Measurements from ENCODE around the gene MLLT3. TPM values are rescaled to one million over a fixed set of nuclear protein-coding genes. Genes with fewer than 3 reads are reported as not detected.
A peak's percentile ranks its signal among the peaks of the same experiment; 100 is the strongest.

The MLLT3 gene
- total RNA-seq, 1 donor from 2014 or later = 17.5 TPM

DNA sequence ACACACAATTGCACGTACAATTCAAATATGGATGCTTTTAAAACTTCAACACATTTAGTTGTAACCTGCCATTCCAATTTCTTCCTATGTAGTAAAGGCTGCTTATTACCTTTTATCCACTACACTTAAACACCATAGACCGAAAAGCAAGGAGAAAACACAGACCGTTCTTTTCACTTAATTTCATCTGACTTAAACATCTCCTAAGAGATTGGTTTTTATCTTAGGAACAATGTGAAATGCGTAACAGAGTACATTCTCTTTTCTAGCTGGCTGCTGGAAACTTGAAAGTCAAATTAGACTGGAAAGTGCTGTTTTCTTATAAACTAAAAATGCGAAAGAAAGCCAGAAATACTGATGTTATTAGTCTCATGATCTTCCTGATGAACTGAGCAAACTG lies 241.8 kb downstream of the MLLT3 start:
- peaks cover 15% of the 10 kb centered on the region for H3K4me1 ChIP-seq
- no peak for DNase-seq
- H3K9me3 ChIP-seq (replicated peaks) = no peaks in the 10 kb centered on the region
- intact Hi-C loops (cut with micrococcal nuclease) = no loop called here
- no peak overlapping the region for H3K4me3 ChIP-seq
- TF ChIP-seq, protein P1, sequence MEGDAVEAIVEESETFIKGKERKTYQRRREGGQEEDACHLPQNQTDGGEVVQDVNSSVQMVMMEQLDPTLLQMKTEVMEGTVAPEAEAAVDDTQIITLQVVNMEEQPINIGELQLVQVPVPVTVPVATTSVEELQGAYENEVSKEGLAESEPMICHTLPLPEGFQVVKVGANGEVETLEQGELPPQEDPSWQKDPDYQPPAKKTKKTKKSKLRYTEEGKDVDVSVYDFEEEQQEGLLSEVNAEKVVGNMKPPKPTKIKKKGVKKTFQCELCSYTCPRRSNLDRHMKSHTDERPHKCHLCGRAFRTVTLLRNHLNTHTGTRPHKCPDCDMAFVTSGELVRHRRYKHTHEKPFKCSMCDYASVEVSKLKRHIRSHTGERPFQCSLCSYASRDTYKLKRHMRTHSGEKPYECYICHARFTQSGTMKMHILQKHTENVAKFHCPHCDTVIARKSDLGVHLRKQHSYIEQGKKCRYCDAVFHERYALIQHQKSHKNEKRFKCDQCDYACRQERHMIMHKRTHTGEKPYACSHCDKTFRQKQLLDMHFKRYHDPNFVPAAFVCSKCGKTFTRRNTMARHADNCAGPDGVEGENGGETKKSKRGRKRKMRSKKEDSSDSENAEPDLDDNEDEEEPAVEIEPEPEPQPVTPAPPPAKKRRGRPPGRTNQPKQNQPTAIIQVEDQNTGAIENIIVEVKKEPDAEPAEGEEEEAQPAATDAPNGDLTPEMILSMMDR (IDR thresholded peaks at IDR 0.05; ENCODE audit: borderline replicate concordance) = no peak
- peak overlapping the region; percentile 38 for H3K27ac ChIP-seq (replicated peaks)
- H3K27me3 ChIP-seq (ENCODE audit: low read depth) = no peaks in the 10 kb centered on the region
- H3K36me3 ChIP-seq = no peaks in the 10 kb centered on the region

DNA sequence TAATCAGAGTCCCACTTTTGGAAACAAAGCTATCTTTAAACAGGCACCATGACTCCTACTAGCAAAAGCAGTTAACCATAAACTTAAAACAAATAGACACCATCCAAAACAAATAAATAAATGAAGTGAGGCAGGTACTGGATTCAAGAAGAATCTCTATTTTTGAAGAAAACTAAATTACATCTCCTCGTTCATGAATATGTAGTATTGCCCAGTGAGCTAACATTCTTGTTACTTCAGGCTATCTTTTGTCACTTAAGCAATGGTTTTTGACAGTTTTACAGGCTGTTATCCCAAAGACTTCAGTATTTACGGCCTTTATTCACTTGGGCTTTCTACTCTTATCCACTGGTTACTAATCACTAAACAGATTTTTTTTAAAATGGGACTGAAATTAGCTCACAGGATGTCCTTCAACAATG lies 242.5 kb downstream of the MLLT3 start:
- TF ChIP-seq, protein P1 (IDR thresholded peaks at IDR 0.05; ENCODE audit: borderline replicate concordance) = no peak
- peaks cover 15% of the 10 kb centered on the region for H3K4me1 ChIP-seq
- H3K9me3 ChIP-seq (replicated peaks) = no peaks in the 10 kb centered on the region
- no peak for DNase-seq
- H3K36me3 ChIP-seq = no peaks in the 10 kb centered on the region
- intact Hi-C loops (cut with micrococcal nuclease) = no loop called here
- H3K27ac ChIP-seq (replicated peaks) = peak overlapping the region; percentile 38
- H3K4me3 ChIP-seq = no peak overlapping the region
- no peaks in the 10 kb centered on the region for H3K27me3 ChIP-seq (ENCODE audit: low read depth)

- no peaks in the 10 kb centered on the region for H3K9me3 ChIP-seq (replicated peaks)
- no peak overlapping the region for H3K4me3 ChIP-seq
- H3K27me3 ChIP-seq (ENCODE audit: low read depth) = no peaks in the 10 kb centered on the region
- H3K36me3 ChIP-seq = no peaks in the 10 kb centered on the region
- intact Hi-C loops (cut with micrococcal nuclease) = no loop called here
- H3K4me1 ChIP-seq = peaks cover 15% of the 10 kb centered on the region
- DNase-seq = no peak
- H3K27ac ChIP-seq (replicated peaks) = no peak overlapping the region
- TF ChIP-seq, protein P1 (IDR thresholded peaks at IDR 0.05; ENCODE audit: borderline replicate concordance) = no peak
Observed at GRCh38 chr9:20378851-20379250, 243.4 kb downstream of the MLLT3 start.

DNA sequence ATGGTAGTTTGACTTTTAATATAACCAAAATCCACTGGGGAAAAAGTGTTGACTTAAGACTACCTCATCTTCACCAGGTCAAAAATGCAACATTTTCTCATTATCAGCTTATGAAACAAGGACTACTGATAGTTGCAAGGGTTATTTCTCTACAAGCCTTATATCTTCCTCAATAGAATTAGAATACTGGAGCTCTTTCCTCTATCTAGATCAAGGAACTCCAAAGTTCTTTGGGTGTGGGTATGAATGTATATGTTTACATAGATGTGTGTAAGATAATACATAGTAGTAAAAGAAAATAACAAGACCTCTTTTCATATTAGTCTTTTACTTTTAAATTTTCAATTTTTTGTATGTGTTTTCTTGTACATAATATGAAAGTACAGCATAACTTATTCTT lies 244.5 kb downstream of the MLLT3 start:
- intact Hi-C loops (cut with micrococcal nuclease) = no loop called here
- Histone ChIP-seq H3K36me3 (no peaks in the 10 kb centered on the region), H3K4me1 (peaks cover 14% of the 10 kb centered on the region), H3K27me3 (ENCODE audit: low read depth) (no peaks in the 10 kb centered on the region), H3K27ac (replicated peaks) (no peak overlapping the region), H3K4me3 (no peak overlapping the region), H3K9me3 (replicated peaks) (no peaks in the 10 kb centered on the region)
- TF ChIP-seq, protein P1 (IDR thresholded peaks at IDR 0.05; ENCODE audit: borderline replicate concordance) = no peak
- no peak for DNase-seq

- no peak overlapping the region for H3K4me3 ChIP-seq
- H3K36me3 ChIP-seq = no peaks in the 10 kb centered on the region
- H3K27me3 ChIP-seq (ENCODE audit: low read depth) = no peaks in the 10 kb centered on the region
- TF ChIP-seq, protein P1 (IDR thresholded peaks at IDR 0.05; ENCODE audit: borderline replicate concordance) = no peak
- H3K4me1 ChIP-seq = peaks cover 11% of the 10 kb centered on the region
- H3K9me3 ChIP-seq (replicated peaks) = no peaks in the 10 kb centered on the region
- DNase-seq = no peak
- no peak overlapping the region for H3K27ac ChIP-seq (replicated peaks)
- intact Hi-C loops (cut with micrococcal nuclease) = no loop called here
Observed at GRCh38 chr9:20376731-20377375, 245.4 kb downstream of the MLLT3 start.
